SU-DHL-6 (cell line): Measurements from ENCODE around the gene EPB41L2.

Source experiments
- CTCF ChIP-seq: fragments of 200-600 bp; sonication (generic); IDR thresholded peaks from one replicate; pipeline ENCODE4 v1.5.1; 2017; ENCODE audit warnings: antibody characterized with exemption, mild to moderate bottlenecking, low read length, moderate library complexity; ENCODE audit not compliant: insufficient read depth, poor library complexity, severe bottlenecking
- EZH2phosphoT487 ChIP-seq: fragments of 200-600 bp; sonication (generic), shearing (Covaris generic); conservative IDR thresholded peaks from 2 replicates; pipeline ENCODE4 v1.6.1; 2018; ENCODE audit warnings: mild to moderate bottlenecking, antibody characterized with exemption, low read length, moderate library complexity, mixed read lengths

GRCh38 chr6:131103296-131103695 lies 40.3 kb upstream of the EPB41L2 start:
- no peak for TF ChIP-seq CTCF
- TF ChIP-seq EZH2phosphoT487, result no peak
